Left lung (tissue), 14 donors: ENCODE results near the gene PPIAL4G. TPM values are rescaled to one million over a fixed set of nuclear protein-coding genes. Genes with fewer than 3 reads are reported as not detected.
"Not testable (repeated sequence)": the region's sequence is repeated elsewhere in the genome, so short reads cannot be mapped to it uniquely, and the experiment has no call there.

Experiments
- ATAC-seq: fragments of 200-7000 bp; cut with Tn5 transposase; one replicate; pipeline ENCODE4 v1.9.1; 2020; ENCODE audit warnings: moderate library complexity
- DNase-seq, 4 donors: peaks; one replicate each; pipeline ENCODE4 v3.0.0-alpha.2; 2013 to 2020
- H3K27ac ChIP-seq, 2 donors: fragments of 200-600 bp; sonication (generic) in 1 of 2; one replicate each; pipeline versions ENCODE4 v1.5.0 to v1.8.0; 2020 to 2021
- H3K27me3 ChIP-seq, 2 donors: fragments of 200-600 bp; sonication (generic) in 1 of 2; one replicate each; pipeline versions ENCODE4 v1.5.0 to v1.8.0; 2020 to 2021
- H3K36me3 ChIP-seq, 2 donors: fragments of 200-600 bp; sonication (generic) in 1 of 2; one replicate each; pipeline versions ENCODE4 v1.5.0 to v1.8.0; 2020 to 2021
- H3K4me1 ChIP-seq, 2 donors: fragments of 200-600 bp; one replicate each; pipeline ENCODE4 v1.8.0; 2021
- H3K4me3 ChIP-seq, 2 donors: fragments of 200-600 bp; sonication (generic) in 1 of 2; one replicate each; pipeline versions ENCODE4 v1.5.0 to v1.8.0; 2020 to 2021; ENCODE audit warnings: mild to moderate bottlenecking in 1 of 2
- H3K9me3 ChIP-seq, 2 donors: fragments of 200-600 bp; sonication (generic) in 1 of 2; one replicate each; pipeline versions ENCODE4 v1.5.0 to v1.8.0; 2020 to 2021
- intact Hi-C, 2 donors: fragments of 100-400 bp; cut with DNase I; formaldehyde crosslinking; loops; one replicate each; pipeline versions ENCODE4 v1.11.2 to v1.14.2; 2022
- long read RNA-seq, 12 donors: library from polyadenylated mRNA in 2 of 12; unstranded in 2 of 12; transcript quantifications; one replicate each; pipeline ENCODE4 v2.0.0 and lab custom pipeline, GENCODE V29; 2019 to 2026
- polyA plus RNA-seq, 6 donors: library from polyadenylated mRNA; unstranded; fragments of 120-200 nt; gene quantifications; one replicate each; pipeline ENCODE4 v1.2.1, GENCODE V29; 2013; ENCODE audit not compliant: insufficient read length in 6 of 6
- total RNA-seq, 2 donors: library from RNA; stranded (reverse); fragmentation: NEBNext Ultra II Directional; extraction: Animal tissue kit (Norgen Biotek cat#: 25700); gene quantifications; one replicate each; pipeline ENCODE4 v1.2.1, GENCODE V29; 2021
- donor health status: DM: no; HTN: yes; CAD: no.
- donor health status: DM: no; HTN: no; CAD: no.

Gene PPIAL4G
- total RNA-seq (under 1 TPM in 1 of 2 donors, not detected in 1; 0.24 TPM), polyA plus RNA-seq (under 1 TPM; 0.10 to 0.21 (median 0.17) TPM)
- long read RNA-seq, donor 1: 0 reads
- long read RNA-seq, donor 2, partial matches to known transcripts: 0 of 1 reads
- long read RNA-seq, donor 2, other reads (novel, unspliced or antisense): 0 of 1 reads
- long read RNA-seq, donor 3: 0 reads
- long read RNA-seq, donor 4: 0 reads
- long read RNA-seq, donor 5, partial matches to known transcripts: 0 of 1 reads
- long read RNA-seq, donor 5, other reads (novel, unspliced or antisense): 0 of 1 reads
- long read RNA-seq, donor 6: 0 reads
- long read RNA-seq, donor 7: 0 reads
- long read RNA-seq, donor 8: 0 reads
- long read RNA-seq, donor 9: 0 reads
- long read RNA-seq, donor 10: 0 reads
- long read RNA-seq, donor 11, partial matches to known transcripts: 0 of 2 reads
- long read RNA-seq, donor 11, other reads (novel, unspliced or antisense): 0 of 2 reads
- long read RNA-seq, donor 12: 0 reads

GRCh38 chr1:148483029-148483428 lies at the start of gene PPIAL4G:
Gene PPIAL4G (minus strand): TSS chr1:148483302. CDS start chr1:148483252, 50 bp downstream.
- DNase-seq, H3K27ac ChIP-seq, ATAC-seq, H3K9me3 ChIP-seq, H3K4me3 ChIP-seq, intact Hi-C loops, H3K36me3 ChIP-seq, H3K4me1 ChIP-seq, H3K27me3 ChIP-seq: not testable (repeated sequence)

- ATAC-seq, H3K9me3 ChIP-seq, DNase-seq, H3K4me1 ChIP-seq, H3K27ac ChIP-seq, H3K4me3 ChIP-seq, intact Hi-C loops, H3K27me3 ChIP-seq: not testable (repeated sequence)
- H3K36me3 ChIP-seq: peaks cover 0 to 13% of the 10 kb centered on the region in 2 donors
These were observed 49.1 kb upstream of the PPIAL4G start for GRCh38 chr1:148532158-148532557.

- intact Hi-C loops: not testable (repeated sequence)
These were observed 46.0 kb upstream of the PPIAL4G start for GRCh38 chr1:148529101-148529567.

GRCh38 chr1:148528591-148528990 lies 45.5 kb upstream of the PPIAL4G start:
- H3K27ac ChIP-seq, H3K27me3 ChIP-seq, DNase-seq, intact Hi-C loops, H3K9me3 ChIP-seq, ATAC-seq, H3K4me1 ChIP-seq, H3K36me3 ChIP-seq: not testable (repeated sequence)
- peak overlapping the region in 1 of 2 donors; percentile 20 for H3K4me3 ChIP-seq

More at GRCh38 chr1:148529101-148529567, 46.0 kb upstream of the PPIAL4G start:
- H3K36me3 ChIP-seq, ATAC-seq, H3K9me3 ChIP-seq, H3K4me1 ChIP-seq, H3K27ac ChIP-seq, H3K27me3 ChIP-seq: not testable (repeated sequence)
- peak overlapping the region in 1 of 2 donors; percentile 20 for H3K4me3 ChIP-seq
- DNase-seq: peak in 2 of 4 donors; percentile 36 to 79

- H3K4me1 ChIP-seq, H3K27ac ChIP-seq, ATAC-seq, H3K36me3 ChIP-seq, intact Hi-C loops, DNase-seq, H3K27me3 ChIP-seq, H3K9me3 ChIP-seq, H3K4me3 ChIP-seq: not testable (repeated sequence)
These were observed 43.5 kb upstream of the PPIAL4G start for GRCh38 chr1:148526587-148526986.

- DNase-seq, intact Hi-C loops, H3K9me3 ChIP-seq, H3K27me3 ChIP-seq, H3K36me3 ChIP-seq, H3K4me1 ChIP-seq: not testable (repeated sequence)
- Histone ChIP-seq H3K27ac (peak overlapping the region in 1 of 2 donors; percentile 74), H3K4me3 (peak overlapping the region in 1 of 2 donors; percentile 39)
- ATAC-seq: peak; percentile 56
These were observed 40.4 kb upstream of the PPIAL4G start for GRCh38 chr1:148523205-148524144.

GRCh38 chr1:148522561-148523204 lies 39.6 kb upstream of the PPIAL4G start:
- H3K27me3 ChIP-seq, H3K36me3 ChIP-seq, H3K4me1 ChIP-seq, intact Hi-C loops, H3K9me3 ChIP-seq: not testable (repeated sequence)
- ATAC-seq (peak; percentile 87), DNase-seq (peak; percentile 77 to 95 (median 84))
- Histone ChIP-seq H3K4me3 (peak overlapping the region; percentile 15 to 39), H3K27ac (peak overlapping the region; percentile 62 to 74)

- H3K27me3 ChIP-seq, H3K4me1 ChIP-seq, intact Hi-C loops, H3K36me3 ChIP-seq, H3K9me3 ChIP-seq: not testable (repeated sequence)
- ATAC-seq (peak; percentile 82), DNase-seq (peak; percentile 74 to 95 (median 88))
- peak overlapping the region in 1 of 2 donors; percentile 28 for H3K4me3 ChIP-seq
- peak overlapping the region in 1 of 2 donors; percentile 74 for H3K27ac ChIP-seq
These were observed 39.0 kb upstream of the PPIAL4G start for GRCh38 chr1:148522072-148522471.

GRCh38 chr1:148514310-148514709 lies 31.2 kb upstream of the PPIAL4G start:
- H3K4me1 ChIP-seq, H3K27me3 ChIP-seq, DNase-seq, H3K9me3 ChIP-seq, ATAC-seq, H3K27ac ChIP-seq, H3K4me3 ChIP-seq, H3K36me3 ChIP-seq, intact Hi-C loops: not testable (repeated sequence)

- H3K4me1 ChIP-seq, H3K27ac ChIP-seq, H3K9me3 ChIP-seq, DNase-seq, ATAC-seq, intact Hi-C loops, H3K4me3 ChIP-seq, H3K36me3 ChIP-seq, H3K27me3 ChIP-seq: not testable (repeated sequence)
These were observed 29.6 kb upstream of the PPIAL4G start for GRCh38 chr1:148512571-148513184.

- H3K27ac ChIP-seq, H3K4me1 ChIP-seq, H3K36me3 ChIP-seq, H3K27me3 ChIP-seq, ATAC-seq, H3K9me3 ChIP-seq, intact Hi-C loops, DNase-seq, H3K4me3 ChIP-seq: not testable (repeated sequence)
These were observed 10.8 kb upstream of the PPIAL4G start for GRCh38 chr1:148493933-148494332.

- H3K4me3 ChIP-seq, intact Hi-C loops, H3K4me1 ChIP-seq, H3K9me3 ChIP-seq, DNase-seq, ATAC-seq, H3K36me3 ChIP-seq, H3K27me3 ChIP-seq, H3K27ac ChIP-seq: not testable (repeated sequence)
These were observed 2.0 kb downstream of the PPIAL4G start for GRCh38 chr1:148481134-148481533.
